ENCODE measurements around the gene ZNF646. TPM values are rescaled to one million over a fixed set of nuclear protein-coding genes. Genes with fewer than 3 reads are reported as not detected.

ZNF646 gene
- total and polyA plus RNA-seq, 2 of the 13 experiments (the other 11 are each of a cell fraction or from before 2014, with no cell fraction given), result 3.4 to 10.9 TPM

DNA sequence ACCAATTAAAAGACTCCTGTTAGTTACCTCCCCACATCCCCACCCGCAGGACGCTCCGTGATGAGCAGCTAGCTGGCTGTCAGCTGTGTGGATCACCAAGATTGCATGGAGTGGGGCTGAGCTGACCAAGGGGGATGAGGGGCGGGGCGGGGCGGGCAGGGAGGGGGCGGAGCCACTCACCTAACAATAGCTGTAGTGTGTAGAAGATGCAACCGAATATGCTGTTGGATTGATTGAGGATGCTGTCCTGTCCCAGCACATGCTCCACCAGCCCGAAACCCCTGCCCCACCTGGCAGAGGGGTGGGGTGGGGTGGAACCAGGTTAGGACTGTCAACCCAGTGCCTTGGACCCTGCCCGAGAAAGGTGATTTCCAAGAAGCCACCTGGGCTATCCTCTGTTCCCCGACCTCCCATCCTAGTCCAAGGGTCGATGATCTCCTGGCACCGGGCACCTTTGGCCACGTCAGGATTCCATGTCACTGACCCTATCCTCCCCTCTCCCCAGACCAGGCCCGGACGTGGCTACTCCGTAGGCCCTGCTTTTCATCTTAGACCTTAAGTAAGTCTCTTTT lies 19.0 kb downstream of the ZNF646 start (continued):
- TF ChIP-seq, protein P1, sequence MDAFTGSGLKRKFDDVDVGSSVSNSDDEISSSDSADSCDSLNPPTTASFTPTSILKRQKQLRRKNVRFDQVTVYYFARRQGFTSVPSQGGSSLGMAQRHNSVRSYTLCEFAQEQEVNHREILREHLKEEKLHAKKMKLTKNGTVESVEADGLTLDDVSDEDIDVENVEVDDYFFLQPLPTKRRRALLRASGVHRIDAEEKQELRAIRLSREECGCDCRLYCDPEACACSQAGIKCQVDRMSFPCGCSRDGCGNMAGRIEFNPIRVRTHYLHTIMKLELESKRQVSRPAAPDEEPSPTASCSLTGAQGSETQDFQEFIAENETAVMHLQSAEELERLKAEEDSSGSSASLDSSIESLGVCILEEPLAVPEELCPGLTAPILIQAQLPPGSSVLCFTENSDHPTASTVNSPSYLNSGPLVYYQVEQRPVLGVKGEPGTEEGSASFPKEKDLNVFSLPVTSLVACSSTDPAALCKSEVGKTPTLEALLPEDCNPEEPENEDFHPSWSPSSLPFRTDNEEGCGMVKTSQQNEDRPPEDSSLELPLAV (CRISPR knock-in tag; conservative IDR thresholded peaks at IDR 0.05; ENCODE audit: low read depth), result no peak
- no peak for TF ChIP-seq HNRNPK (IDR thresholded peaks at IDR 0.05; ENCODE audit: low read depth, low read length, poor library complexity, severe bottlenecking)
- no peak for TF ChIP-seq SRSF9 (IDR thresholded peaks at IDR 0.05; ENCODE audit: borderline replicate concordance, insufficient read depth, low read depth, low read length, poor library complexity, severe bottlenecking)
- no peak for TF ChIP-seq IRX3 (CRISPR knock-in tag; IDR thresholded peaks at IDR 0.05; ENCODE audit: borderline replicate concordance, low read depth)
- TF ChIP-seq KDM3A (CRISPR knock-in tag; IDR thresholded peaks at IDR 0.05; ENCODE audit: low read depth), result no peak
- no peak for TF ChIP-seq ZNF333 (CRISPR knock-in tag; IDR thresholded peaks at IDR 0.05; ENCODE audit: borderline replicate concordance)
- TF ChIP-seq, protein P2, sequence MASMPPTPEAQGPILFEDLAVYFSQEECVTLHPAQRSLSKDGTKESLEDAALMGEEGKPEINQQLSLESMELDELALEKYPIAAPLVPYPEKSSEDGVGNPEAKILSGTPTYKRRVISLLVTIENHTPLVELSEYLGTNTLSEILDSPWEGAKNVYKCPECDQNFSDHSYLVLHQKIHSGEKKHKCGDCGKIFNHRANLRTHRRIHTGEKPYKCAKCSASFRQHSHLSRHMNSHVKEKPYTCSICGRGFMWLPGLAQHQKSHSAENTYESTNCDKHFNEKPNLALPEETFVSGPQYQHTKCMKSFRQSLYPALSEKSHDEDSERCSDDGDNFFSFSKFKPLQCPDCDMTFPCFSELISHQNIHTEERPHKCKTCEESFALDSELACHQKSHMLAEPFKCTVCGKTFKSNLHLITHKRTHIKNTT (CRISPR knock-in tag; IDR thresholded peaks at IDR 0.05), result no peak
- no peak for TF ChIP-seq ZNF296 (CRISPR knock-in tag; conservative IDR thresholded peaks at IDR 0.05)
- TF ChIP-seq PAF1 (CRISPR knock-in tag; IDR thresholded peaks at IDR 0.05), result no peak
- TF ChIP-seq ZMYM4 (CRISPR knock-in tag; IDR thresholded peaks at IDR 0.05), result no peak
- no peak for TF ChIP-seq ONECUT2 (CRISPR knock-in tag; IDR thresholded peaks at IDR 0.05)
- no peak for TF ChIP-seq CHD4 (IDR thresholded peaks at IDR 0.05; ENCODE audit: borderline replicate concordance, low read length)
- TF ChIP-seq SIN3B (IDR thresholded peaks at IDR 0.05; ENCODE audit: low read length), result no peak
- TF ChIP-seq, protein P3, sequence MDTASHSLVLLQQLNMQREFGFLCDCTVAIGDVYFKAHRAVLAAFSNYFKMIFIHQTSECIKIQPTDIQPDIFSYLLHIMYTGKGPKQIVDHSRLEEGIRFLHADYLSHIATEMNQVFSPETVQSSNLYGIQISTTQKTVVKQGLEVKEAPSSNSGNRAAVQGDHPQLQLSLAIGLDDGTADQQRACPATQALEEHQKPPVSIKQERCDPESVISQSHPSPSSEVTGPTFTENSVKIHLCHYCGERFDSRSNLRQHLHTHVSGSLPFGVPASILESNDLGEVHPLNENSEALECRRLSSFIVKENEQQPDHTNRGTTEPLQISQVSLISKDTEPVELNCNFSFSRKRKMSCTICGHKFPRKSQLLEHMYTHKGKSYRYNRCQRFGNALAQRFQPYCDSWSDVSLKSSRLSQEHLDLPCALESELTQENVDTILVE (CRISPR knock-in tag; IDR thresholded peaks at IDR 0.05), result no peak
- TF ChIP-seq, protein P4, sequence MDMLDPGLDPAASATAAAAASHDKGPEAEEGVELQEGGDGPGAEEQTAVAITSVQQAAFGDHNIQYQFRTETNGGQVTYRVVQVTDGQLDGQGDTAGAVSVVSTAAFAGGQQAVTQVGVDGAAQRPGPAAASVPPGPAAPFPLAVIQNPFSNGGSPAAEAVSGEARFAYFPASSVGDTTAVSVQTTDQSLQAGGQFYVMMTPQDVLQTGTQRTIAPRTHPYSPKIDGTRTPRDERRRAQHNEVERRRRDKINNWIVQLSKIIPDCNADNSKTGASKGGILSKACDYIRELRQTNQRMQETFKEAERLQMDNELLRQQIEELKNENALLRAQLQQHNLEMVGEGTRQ (IDR thresholded peaks at IDR 0.05; ENCODE audit: low read depth, low read length), result no peak
- TF ChIP-seq, protein P4 (CRISPR knock-in tag; IDR thresholded peaks at IDR 0.05; ENCODE audit: borderline replicate concordance), result no peak
- no peak for TF ChIP-seq ZNF451 (CRISPR knock-in tag; IDR thresholded peaks at IDR 0.05)
- no peak for TF ChIP-seq TAF15 (IDR thresholded peaks at IDR 0.05; ENCODE audit: low read depth, low read length, poor library complexity, severe bottlenecking)
- TF ChIP-seq FOXP1 (IDR thresholded peaks at IDR 0.05), result no peak
- TF ChIP-seq FOXP1 (CRISPR knock-in tag; IDR thresholded peaks at IDR 0.05), result no peak
- TF ChIP-seq ZNF17 (CRISPR knock-in tag; IDR thresholded peaks at IDR 0.05), result no peak
- TF ChIP-seq, protein P5, sequence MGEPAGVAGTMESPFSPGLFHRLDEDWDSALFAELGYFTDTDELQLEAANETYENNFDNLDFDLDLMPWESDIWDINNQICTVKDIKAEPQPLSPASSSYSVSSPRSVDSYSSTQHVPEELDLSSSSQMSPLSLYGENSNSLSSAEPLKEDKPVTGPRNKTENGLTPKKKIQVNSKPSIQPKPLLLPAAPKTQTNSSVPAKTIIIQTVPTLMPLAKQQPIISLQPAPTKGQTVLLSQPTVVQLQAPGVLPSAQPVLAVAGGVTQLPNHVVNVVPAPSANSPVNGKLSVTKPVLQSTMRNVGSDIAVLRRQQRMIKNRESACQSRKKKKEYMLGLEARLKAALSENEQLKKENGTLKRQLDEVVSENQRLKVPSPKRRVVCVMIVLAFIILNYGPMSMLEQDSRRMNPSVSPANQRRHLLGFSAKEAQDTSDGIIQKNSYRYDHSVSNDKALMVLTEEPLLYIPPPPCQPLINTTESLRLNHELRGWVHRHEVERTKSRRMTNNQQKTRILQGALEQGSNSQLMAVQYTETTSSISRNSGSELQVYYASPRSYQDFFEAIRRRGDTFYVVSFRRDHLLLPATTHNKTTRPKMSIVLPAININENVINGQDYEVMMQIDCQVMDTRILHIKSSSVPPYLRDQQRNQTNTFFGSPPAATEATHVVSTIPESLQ (CRISPR knock-in tag; conservative IDR thresholded peaks at IDR 0.05), result no peak
